Astrocyte of the spinal cord (primary cell): Measurements from ENCODE around the gene R3HDM2.

Source experiments
- DNase-seq: peaks from one replicate; pipeline ENCODE4 v3.0.0; 2011; ENCODE audit warnings: low read depth, low spot score
- H3K4me3 ChIP-seq: 2 replicates; pipeline ENCODE4 v1.5.1; 2011; ENCODE audit warnings: low read depth, mild to moderate bottlenecking, low read length, moderate library complexity
- in situ Hi-C: cut with HindIII; loops from 2 replicates; pipeline ENCODE4 v1.10.0; 2017; ENCODE audit warnings: low sequenced_read_pairs
- TF ChIP-seq, protein P1 (sequence below): IDR thresholded peaks from 2 replicates; pipeline ENCODE4 v1.5.1; 2012; ENCODE audit warnings: low read depth, mild to moderate bottlenecking, low read length, inconsistent platforms

Gene R3HDM2

DNA sequence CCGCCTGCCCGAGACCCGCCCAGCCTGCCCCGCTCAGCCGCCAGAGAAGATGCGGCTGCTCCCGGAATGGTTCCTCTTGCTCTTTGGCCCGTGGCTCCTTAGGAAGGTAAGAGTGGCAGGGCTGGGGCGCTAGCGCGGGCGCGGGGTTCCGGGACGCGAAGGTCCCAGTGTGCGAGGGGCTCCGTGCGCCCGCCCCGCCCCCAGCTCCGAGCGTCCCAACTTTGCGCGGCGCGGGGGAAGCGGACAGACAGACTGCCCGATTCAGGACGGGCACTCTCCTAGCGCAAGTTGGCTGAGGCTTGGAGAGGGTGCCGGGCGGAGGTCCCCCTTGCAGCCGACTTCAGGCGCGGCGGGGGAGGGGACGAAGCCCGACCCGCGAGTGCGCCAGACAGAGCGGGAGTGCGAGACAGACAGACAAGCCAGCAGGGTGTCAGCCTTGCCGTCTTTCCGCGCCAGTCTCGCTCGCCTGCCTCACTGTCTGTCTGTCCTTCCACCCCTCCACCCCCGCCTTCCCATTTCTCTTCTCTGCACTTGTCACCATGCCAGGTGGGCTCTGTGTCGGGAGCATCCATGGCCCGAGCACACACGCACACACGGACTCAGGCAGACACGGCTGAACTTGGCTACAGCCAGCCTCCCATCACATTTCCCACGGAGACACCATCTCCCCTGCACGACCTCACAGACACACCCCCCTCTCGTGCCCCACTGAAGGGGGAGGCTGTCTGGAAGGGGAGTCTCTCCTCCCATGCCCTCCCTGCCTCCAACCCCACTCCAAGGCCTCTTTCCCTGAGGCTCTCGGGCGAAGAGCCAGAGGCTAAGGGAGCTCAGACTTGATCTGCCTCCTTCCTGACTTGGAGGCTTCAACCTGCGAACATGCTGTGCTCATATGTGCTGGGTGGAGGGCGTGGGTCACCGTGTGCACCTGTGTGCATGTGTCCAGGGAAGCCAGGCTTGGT lies 213.6 kb downstream of the R3HDM2 start:
- in situ Hi-C loops = no loop called here
- TF ChIP-seq, protein P1, sequence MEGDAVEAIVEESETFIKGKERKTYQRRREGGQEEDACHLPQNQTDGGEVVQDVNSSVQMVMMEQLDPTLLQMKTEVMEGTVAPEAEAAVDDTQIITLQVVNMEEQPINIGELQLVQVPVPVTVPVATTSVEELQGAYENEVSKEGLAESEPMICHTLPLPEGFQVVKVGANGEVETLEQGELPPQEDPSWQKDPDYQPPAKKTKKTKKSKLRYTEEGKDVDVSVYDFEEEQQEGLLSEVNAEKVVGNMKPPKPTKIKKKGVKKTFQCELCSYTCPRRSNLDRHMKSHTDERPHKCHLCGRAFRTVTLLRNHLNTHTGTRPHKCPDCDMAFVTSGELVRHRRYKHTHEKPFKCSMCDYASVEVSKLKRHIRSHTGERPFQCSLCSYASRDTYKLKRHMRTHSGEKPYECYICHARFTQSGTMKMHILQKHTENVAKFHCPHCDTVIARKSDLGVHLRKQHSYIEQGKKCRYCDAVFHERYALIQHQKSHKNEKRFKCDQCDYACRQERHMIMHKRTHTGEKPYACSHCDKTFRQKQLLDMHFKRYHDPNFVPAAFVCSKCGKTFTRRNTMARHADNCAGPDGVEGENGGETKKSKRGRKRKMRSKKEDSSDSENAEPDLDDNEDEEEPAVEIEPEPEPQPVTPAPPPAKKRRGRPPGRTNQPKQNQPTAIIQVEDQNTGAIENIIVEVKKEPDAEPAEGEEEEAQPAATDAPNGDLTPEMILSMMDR = no peak
- H3K4me3 ChIP-seq = peak overlapping the region; percentile 37
- no peak for DNase-seq

- in situ Hi-C loops = no loop called here
- no peak for DNase-seq
- peak within 1 kb of the TSS; percentile 37 for H3K4me3 ChIP-seq
- TF ChIP-seq, protein P1 = no peak
These were observed 214.6 kb downstream of the R3HDM2 start, which contains the start of gene NXPH4 for GRCh38 chr12:57216014-57216911. TSS of gene NXPH4 (plus strand) at chr12:57216794. CDS start at chr12:57216970, 176 bp downstream.

DNA sequence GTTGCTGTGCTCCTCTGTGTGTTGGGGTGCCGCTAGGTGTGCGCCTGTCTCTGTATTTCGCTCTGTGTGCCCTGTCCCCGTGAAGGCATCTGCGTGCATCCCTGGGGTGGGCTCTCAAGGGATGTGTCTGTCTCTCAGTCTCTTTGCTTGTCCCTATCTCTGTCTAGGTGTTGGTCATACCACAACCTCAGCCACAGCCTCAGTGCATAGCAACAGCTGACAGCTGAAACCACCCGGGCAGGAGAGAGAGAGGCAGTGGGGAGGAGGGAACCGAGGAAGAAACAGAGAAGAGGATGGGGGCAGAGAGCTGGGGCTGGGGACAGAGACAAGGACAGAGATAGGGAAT lies 215.2 kb downstream of the R3HDM2 start:
- DNase-seq = no peak
- H3K4me3 ChIP-seq = no peak overlapping the region
- in situ Hi-C loops = no loop called here
- TF ChIP-seq, protein P1 = no peak

GRCh38 chr12:57215065-57215464 lies 215.8 kb downstream of the R3HDM2 start:
- TF ChIP-seq, protein P1 = no peak
- no peak overlapping the region for H3K4me3 ChIP-seq
- in situ Hi-C loops = no loop called here
- no peak for DNase-seq

DNA sequence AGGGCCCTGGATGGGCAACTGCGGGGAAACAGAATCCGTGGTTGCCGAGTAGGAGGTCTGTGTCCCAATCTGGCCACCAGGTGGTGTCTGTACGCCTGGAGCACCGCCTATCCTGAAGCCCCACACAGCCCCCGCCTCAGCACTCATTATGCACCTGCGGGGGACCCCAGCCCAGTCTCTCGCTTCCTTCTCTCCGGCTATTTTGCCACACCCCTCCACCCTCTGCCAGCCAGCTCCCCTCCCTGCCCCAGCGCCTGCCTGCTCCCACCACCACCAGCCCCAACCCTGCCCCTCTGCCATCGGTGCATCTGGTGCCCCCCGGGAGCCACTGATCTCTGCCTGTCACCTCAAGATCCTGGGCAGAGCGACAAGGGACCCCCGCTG lies 216.5 kb downstream of the R3HDM2 start:
- no peak overlapping the region for H3K4me3 ChIP-seq
- in situ Hi-C loops = no loop called here
- peak; percentile 39 for DNase-seq
- TF ChIP-seq, protein P1 = peak; percentile 81

DNA sequence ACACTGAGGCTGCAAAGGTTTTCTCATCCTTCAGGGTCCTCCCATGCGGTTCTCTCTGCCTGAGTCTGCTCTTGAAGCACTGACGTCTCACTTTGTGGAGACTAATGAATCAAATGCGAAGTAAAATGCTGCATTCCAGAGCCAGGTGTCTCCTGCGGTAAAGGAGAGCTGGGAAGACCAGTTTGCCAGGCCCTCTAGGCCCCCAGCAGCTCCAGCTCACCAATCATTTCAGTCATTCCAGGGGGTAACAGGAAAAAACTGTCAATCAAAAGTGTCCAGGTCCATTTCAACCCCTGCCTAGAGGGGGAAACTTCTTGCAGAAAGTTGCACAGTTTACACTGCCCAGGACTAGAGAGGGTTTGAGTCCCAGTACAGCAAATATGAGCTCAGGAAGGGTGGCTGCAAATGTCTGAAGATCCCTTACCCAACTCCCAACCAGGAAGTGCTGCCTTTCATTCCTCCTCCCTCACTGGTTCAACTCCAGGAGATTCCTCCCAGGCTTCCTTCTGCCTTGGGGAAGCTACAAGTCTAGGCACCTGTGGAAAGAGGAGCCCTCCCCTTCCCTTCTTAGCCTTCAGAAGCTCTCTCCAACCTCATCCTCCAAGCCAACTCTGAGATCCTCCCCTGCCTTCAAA lies 217.0 kb downstream of the R3HDM2 start:
- TF ChIP-seq, protein P1 = no peak
- no peak for DNase-seq
- in situ Hi-C loops = no loop called here
- H3K4me3 ChIP-seq = no peak overlapping the region
